Endothelial cell of umbilical vein (primary cell): ENCODE measurements around the gene FBXO21. TPM values are rescaled to one million over a fixed set of nuclear protein-coding genes. Genes with fewer than 3 reads are reported as not detected.

Experiments used
- BruUV-seq: library from RNA; stranded (reverse); fragments of 400-500 nt; replicated peaks from 2 replicates; lab custom pipeline; 2021; lab: Mats Ljungman, UMichigan
- CTCF ChIA-PET: fragments of 300-600, 350-600 bp; sonication (Branson Sonifier 250); formaldehyde crosslinking; loops from one replicate; lab custom pipeline; 2021; ENCODE audit warnings: antibody characterized with exemption, inconsistent platforms; lab: Charles Lee
- POLR2A ChIA-PET: fragments of 300-600, 350-600 bp; sonication (Branson Sonifier 250); formaldehyde crosslinking; loops from one replicate; lab custom pipeline; 2021; ENCODE audit warnings: antibody characterized with exemption, inconsistent platforms; lab: Charles Lee
- DNase-seq: peaks from one replicate; pipeline ENCODE4 v3.0.0-alpha.2; 2011; ENCODE audit warnings: low read depth, low spot score
- FAIRE-seq: peaks from 2 replicates; lab custom pipeline; 2011; peaks lifted over from hg19 to GRCh38; lab: Jason Lieb, UNC
- H2AFZ ChIP-seq: 2 replicates; pipeline ENCODE4 v1.6.0; 2012; ENCODE audit warnings: low read depth, low read length, control low read depth, inconsistent platforms
- H3K27ac ChIP-seq: 2 replicates; pipeline ENCODE4 v1.5.1; 2011; ENCODE audit warnings: low read depth, mild to moderate bottlenecking, control low read depth, low read length, moderate library complexity; ENCODE audit not compliant: insufficient read depth
- H3K27me3 ChIP-seq, 2 experiments: 2 replicates each; pipeline versions ENCODE4 v1.6.0 to v1.6.1; 2011; ENCODE audit warnings: low read length in 2 of 2, mixed read lengths in 1 of 2; ENCODE audit not compliant: control insufficient read depth in 2 of 2, insufficient read depth in 2 of 2
- H3K36me3 ChIP-seq, 2 experiments: 2 replicates in 1 of 2; 3 replicates in 1 of 2; pipeline ENCODE4 v1.5.1; 2011; ENCODE audit warnings: low read length in 2 of 2, mild to moderate bottlenecking in 1 of 2, moderate library complexity in 1 of 2; ENCODE audit not compliant: control insufficient read depth in 2 of 2, insufficient read depth in 2 of 2; ENCODE audit errors: extremely low read depth in 1 of 2
- H3K4me1 ChIP-seq: 3 replicates; pipeline ENCODE4 v1.5.1; 2011; ENCODE audit warnings: mild to moderate bottlenecking, low read length; ENCODE audit not compliant: control insufficient read depth, insufficient read depth; ENCODE audit errors: extremely low read depth
- H3K4me2 ChIP-seq: 2 replicates; pipeline ENCODE4 v1.6.1; 2011; ENCODE audit warnings: low read length, control low read depth, mixed read lengths; ENCODE audit not compliant: insufficient read depth
- H3K4me3 ChIP-seq, 3 experiments: fragments of 200-600 bp in 1 of 3; sonication (generic), shearing (Covaris generic) in 1 of 3; replicated peaks in 1 of 3; 2 replicates each; pipeline ENCODE4 v1.5.1; 2011 to 2016; ENCODE audit warnings: control low read depth in 3 of 3, low read length in 3 of 3, mild to moderate bottlenecking in 2 of 3, inconsistent platforms in 1 of 3, low read depth in 1 of 3, moderate library complexity in 1 of 3; ENCODE audit not compliant: insufficient read depth in 1 of 3
- H3K79me2 ChIP-seq: 2 replicates; pipeline ENCODE4 v1.6.0; 2012; ENCODE audit warnings: low read length, inconsistent platforms; ENCODE audit not compliant: control insufficient read depth, insufficient read depth
- H3K9ac ChIP-seq: replicated peaks from 2 replicates; pipeline ENCODE3; 2011; ENCODE audit warnings: low read length, control low read depth; ENCODE audit not compliant: insufficient read depth; ENCODE audit errors: extremely low read depth
- H3K9me1 ChIP-seq: replicated peaks from 3 replicates; pipeline ENCODE4 v1.6.0; 2011; ENCODE audit warnings: mild to moderate bottlenecking, low read length; ENCODE audit not compliant: control insufficient read depth, insufficient read depth; ENCODE audit errors: extremely low read depth
- H3K9me3 ChIP-seq: replicated peaks from 2 replicates; pipeline ENCODE4 v1.5.1; 2012; ENCODE audit warnings: low read length, inconsistent platforms; ENCODE audit not compliant: control insufficient read depth, insufficient read depth
- H4K20me1 ChIP-seq: replicated peaks from 2 replicates; pipeline ENCODE3; 2011; ENCODE audit warnings: mild to moderate bottlenecking, low read length; ENCODE audit not compliant: control insufficient read depth, insufficient read depth; ENCODE audit errors: extremely low read depth
- CTCF ChIP-seq, 2 donors: IDR thresholded peaks; 1 replicate in 1 of 2; 2 replicates in 1 of 2; pipeline ENCODE4 v1.5.1; 2011; ENCODE audit warnings: low read length in 2 of 2, mild to moderate bottlenecking in 2 of 2, moderate library complexity in 2 of 2, control low read depth in 1 of 2, inconsistent platforms in 1 of 2, low read depth in 1 of 2; ENCODE audit not compliant: insufficient read depth in 1 of 2; ENCODE audit errors: extremely low read depth in 1 of 2
- EZH2 ChIP-seq: IDR thresholded peaks from 2 replicates; pipeline ENCODE4 v1.6.1; 2012; ENCODE audit warnings: borderline replicate concordance, low read depth, mild to moderate bottlenecking, moderate library complexity, low read length, inconsistent platforms; ENCODE audit not compliant: severe bottlenecking
- FOS ChIP-seq: IDR thresholded peaks from 2 replicates; pipeline ENCODE4 v1.6.1; 2011; ENCODE audit warnings: mild to moderate bottlenecking, low read length, moderate library complexity, borderline replicate concordance; ENCODE audit not compliant: insufficient read depth
- GATA2 ChIP-seq: IDR thresholded peaks from 2 replicates; pipeline ENCODE4 v1.7.0; 2011; ENCODE audit warnings: low read depth, mild to moderate bottlenecking, moderate library complexity, mixed read lengths, low read length; ENCODE audit not compliant: insufficient read length, insufficient read depth
- JUN ChIP-seq: IDR thresholded peaks from 2 replicates; pipeline ENCODE4 v1.6.1; 2011; ENCODE audit warnings: borderline replicate concordance, low read depth; ENCODE audit not compliant: insufficient read length, insufficient read depth
- MAX ChIP-seq: IDR thresholded peaks from 2 replicates; pipeline ENCODE4 v1.6.1; 2011; ENCODE audit not compliant: insufficient read depth, insufficient read length
- MYC ChIP-seq: IDR thresholded peaks from one replicate; pipeline ENCODE4 v1.6.1; 2011; ENCODE audit warnings: mild to moderate bottlenecking, low read depth, low read length
- POLR2AphosphoS5 ChIP-seq: IDR thresholded peaks from 2 replicates; pipeline ENCODE4 v1.6.1; 2012; ENCODE audit warnings: low read depth, mild to moderate bottlenecking, control low read depth, low read length, moderate library complexity; ENCODE audit not compliant: insufficient read depth
- dilution Hi-C: fragments of 300-500 bp; cut with MboI; formaldehyde crosslinking; loops from one replicate; pipeline ENCODE4 v1.15.0; 2019; ENCODE audit warnings: low sequenced_read_pairs; ENCODE audit not compliant: extremely low pct_ligation_motif_present
- intact Hi-C: fragments of 100-400 bp; cut with micrococcal nuclease; formaldehyde crosslinking; loops from one replicate; pipeline ENCODE4 v1.10.0; 2022
- polyA plus RNA-seq, 4 experiments: library from polyadenylated mRNA; depleted of rRNA in 3 of 4; stranded (reverse) in 3 of 4; unstranded in 1 of 4; fragments of >200 nt; gene quantifications; 2 replicates each; pipeline versions ENCODE4 v1.2.1 to v1.2.3, GENCODE V29; 2011 to 2012; ENCODE audit warnings: missing spikeins in 1 of 4
- total RNA-seq: library from RNA; stranded (reverse); gene quantifications from 2 replicates; pipeline ENCODE4 v1.2.3, GENCODE V29; 2021

FBXO21 gene
- total and polyA plus RNA-seq, 2 donors (not counting 3 experiments of a cell fraction or from before 2014, with no cell fraction given): 41.6 to 66.7 TPM

DNA sequence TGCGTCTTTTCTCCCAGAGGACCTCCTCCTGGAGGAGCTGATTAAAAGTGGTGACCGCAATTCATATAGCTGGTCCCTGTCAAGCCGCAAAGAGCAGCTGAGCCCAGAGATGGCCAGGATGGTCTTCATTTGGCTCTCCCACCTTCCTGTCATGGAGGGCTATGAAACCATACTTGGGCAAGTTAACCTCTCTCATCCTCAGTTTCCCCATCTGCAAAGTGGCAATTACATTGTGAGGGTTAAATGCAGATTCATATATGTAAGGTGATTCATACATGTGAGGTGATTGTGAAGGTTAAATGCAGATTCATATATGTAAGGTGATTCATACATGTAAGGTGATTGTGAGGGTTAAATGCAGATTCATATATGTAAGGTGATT, 87.5 kb downstream of the FBXO21 start:
- TF ChIP-seq FOS: no peak
- no peak for TF ChIP-seq CTCF (IDR thresholded peaks at IDR 0.05; ENCODE audit: extremely low read depth in 1 of 2, insufficient read depth in 1 of 2, low read depth in 1 of 2, low read length in 2 of 2)
- no peak for TF ChIP-seq EZH2
- no peak for TF ChIP-seq MAX
- TF ChIP-seq GATA2: no peak
- no peak for TF ChIP-seq MYC
- TF ChIP-seq POLR2AphosphoS5: no peak
- TF ChIP-seq JUN: no peak
- Histone ChIP-seq H3K4me3 (no peak overlapping the region), H3K4me1 (no peaks in the 10 kb centered on the region), H3K9me1 (no peaks in the 10 kb centered on the region), H3K4me2 (no peak overlapping the region), H2AFZ (no peak overlapping the region), H4K20me1 (no peaks in the 10 kb centered on the region), H3K9me3 (no peaks in the 10 kb centered on the region), H3K79me2 (no peaks in the 10 kb centered on the region), H3K27ac (no peak overlapping the region), H3K27me3 (peaks cover 22 to 37% of the 10 kb centered on the region in 2 experiments), H3K36me3 (no peaks in the 10 kb centered on the region), H3K9ac (no peak overlapping the region)
- DNase-seq (no peak), FAIRE-seq (no peak)
- ChIA-PET CTCF (interaction anchor here (0.6 kb wide), 1 partner anchor 33 kb away, joined by 3 read pairs; no protein-coding TSS in a partner anchor), POLR2A (no interaction called here)
- intact Hi-C loops (no loop called here), dilution Hi-C loops (no loop called here)
- BruUV-seq: no TSS peak
